Epithelial cell of proximal tubule (primary cell): Measurements from ENCODE around the gene RBMY1E. TPM values are rescaled to one million over a fixed set of nuclear protein-coding genes. Genes with fewer than 3 reads are reported as not detected.
"Not testable (repeated sequence)": the region's sequence is repeated elsewhere in the genome, so short reads cannot be mapped to it uniquely, and the experiment has no call there.

Source experiments
- DNase-seq: peaks from one replicate; pipeline ENCODE4 v3.0.0-alpha.2; 2011; ENCODE audit warnings: low read depth
- H3K4me3 ChIP-seq: 2 replicates; pipeline ENCODE4 v1.5.1; 2011; ENCODE audit warnings: low read depth, mild to moderate bottlenecking, low read length
- total RNA-seq: library from RNA; depleted of rRNA; stranded (reverse); fragments of >200 nt; gene quantifications from 2 replicates; pipeline ENCODE4 v1.2.3, GENCODE V29; 2015

The RBMY1E gene
- not detected in 2 replicates for total RNA-seq

- not testable (repeated sequence) for H3K4me3 ChIP-seq
These were observed at the start of gene RBMY1E for GRCh38 chrY:21917932-21918331. Gene RBMY1E (minus strand): TSS chrY:21918032. CDS start chrY:21916054, 1,978 bp downstream.

DNA sequence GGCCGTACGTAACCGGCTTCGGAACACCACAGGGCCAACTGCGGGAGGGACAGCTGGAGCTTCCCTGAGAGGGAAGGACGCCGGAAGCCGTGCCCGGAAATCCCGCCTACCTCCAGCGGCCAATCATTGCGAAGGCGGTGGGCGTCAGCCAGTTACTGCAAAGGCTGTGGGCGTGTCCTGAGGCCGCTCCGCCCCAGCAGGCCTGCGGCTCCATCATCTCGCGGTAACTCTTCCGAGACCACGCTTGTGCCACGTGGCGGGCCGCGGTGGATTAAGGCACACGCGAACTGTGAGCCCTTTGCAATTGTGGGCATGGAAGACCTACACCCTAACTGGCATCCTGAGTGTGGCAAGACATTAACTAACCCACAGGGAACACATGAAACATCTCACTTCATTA is 23.4 kb downstream of the RBMY1E start, which contains the start of gene RBMY1D:
Gene RBMY1D (minus strand): TSS at position 101 of the 400 bp plus-strand sequence. CDS start 2,013 bp downstream, outside the sequence.
- not testable (repeated sequence) for DNase-seq, H3K4me3 ChIP-seq

More at GRCh38 chrY:21917932-21918331, at the start of gene RBMY1E:
- DNase-seq = not testable (repeated sequence)

DNA sequence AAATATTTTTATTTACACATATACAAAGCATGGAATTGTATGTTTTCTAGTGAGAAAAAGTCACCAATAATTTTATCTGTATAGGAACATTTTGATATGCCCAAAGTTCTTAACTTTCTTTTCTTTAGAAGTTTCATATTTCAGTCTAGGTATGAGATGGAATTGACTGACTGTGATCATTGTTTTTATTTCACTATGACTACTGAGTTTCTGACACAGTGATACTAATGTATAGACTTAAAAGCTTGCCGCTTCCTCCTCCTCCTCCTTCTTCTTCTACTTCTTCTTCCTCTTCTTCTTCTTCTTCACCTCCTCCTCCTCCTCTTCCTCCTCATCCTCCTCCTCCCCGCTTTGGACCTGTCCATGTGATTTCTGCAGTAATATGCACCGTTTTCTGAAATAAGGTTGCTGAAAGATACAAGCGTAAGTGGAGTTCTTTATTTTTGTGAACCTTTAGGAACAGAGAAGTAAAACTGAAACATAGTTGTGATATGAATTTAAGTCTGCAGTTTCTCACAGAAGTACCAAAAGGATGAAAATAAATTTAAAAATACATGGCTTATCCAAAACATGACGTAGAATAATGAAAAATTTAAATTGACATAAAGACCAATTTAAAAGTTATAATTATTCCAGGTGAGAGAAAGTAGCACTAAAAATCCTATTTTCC is 48.3 kb downstream of the RBMY1E start:
- H3K4me3 ChIP-seq, DNase-seq: not testable (repeated sequence)

Other genes starting within 250 kb of the RBMY1E start
- not detected in 2 replicates for gene RBMY1D, start 23.5 kb downstream of the RBMY1E start, total RNA-seq